AG04450 (cell line): ENCODE measurements around the gene PLOD3. TPM values are rescaled to one million over a fixed set of nuclear protein-coding genes. Genes with fewer than 3 reads are reported as not detected.

Experiments used
- CTCF ChIA-PET: fragments of 300-600, 350-600 bp; formaldehyde crosslinking; extraction: SDS; loops from one replicate; lab custom pipeline; 2022; ENCODE audit warnings: antibody characterized with exemption, inconsistent platforms; lab: Charles Lee
- POLR2A ChIA-PET: fragments of 350-600 bp; formaldehyde crosslinking; extraction: SDS; loops from one replicate; lab custom pipeline; 2021; ENCODE audit warnings: antibody characterized with exemption, inconsistent platforms; lab: Yijun Ruan, JAX
- DNase-seq: peaks from one replicate; pipeline ENCODE4 v3.0.0-alpha.2; 2011; ENCODE audit warnings: low read depth, low spot score
- H3K27ac ChIP-seq: one replicate; pipeline ENCODE4 v1.5.1; 2012; ENCODE audit warnings: low read depth, low read length, control low read depth
- H3K27me3 ChIP-seq: one replicate; pipeline ENCODE4 v1.6.0; 2012; ENCODE audit warnings: low read length; ENCODE audit not compliant: control insufficient read depth, insufficient read depth
- H3K4me3 ChIP-seq: 2 replicates; pipeline ENCODE4 v1.5.1; 2011; ENCODE audit warnings: mild to moderate bottlenecking, low read depth, low read length, control low read depth
- H3K9me3 ChIP-seq: 2 replicates; pipeline ENCODE4 v1.5.1; 2012; ENCODE audit warnings: low read length; ENCODE audit not compliant: control insufficient read depth, insufficient read depth
- CTCF ChIP-seq: IDR thresholded peaks from 2 replicates; pipeline ENCODE4 v1.5.1; 2011; ENCODE audit warnings: low read depth, low read length, control low read depth, inconsistent platforms
- polyA plus RNA-seq: library from polyadenylated mRNA; depleted of rRNA; stranded (reverse); fragments of >200 nt; gene quantifications from 2 replicates; pipeline ENCODE4 v1.2.3, GENCODE V29; 2011

The PLOD3 gene
- polyA plus RNA-seq, 1 experiment, result 60.6 TPM

GRCh38 chr7:101235522-101235921 lies 18.1 kb upstream of the PLOD3 start:
- CTCF ChIA-PET, result interaction anchor here (1.0 to 1.1 kb wide), 4 partner anchors 8 to 48 kb away, joined by 3 to 5 read pairs (median 3); partner anchors contain the start of gene ZNHIT1
- Histone ChIP-seq H3K4me3 (no peak overlapping the region), H3K27ac (no peak overlapping the region), H3K27me3 (no peaks in the 10 kb centered on the region), H3K9me3 (no peaks in the 10 kb centered on the region)
- no peak for DNase-seq
- TF ChIP-seq CTCF, result no peak
- POLR2A ChIA-PET, result no interaction called here

GRCh38 chr7:101235050-101235449 lies 17.7 kb upstream of the PLOD3 start:
- no peaks in the 10 kb centered on the region for H3K9me3 ChIP-seq
- TF ChIP-seq CTCF, result peak; percentile 35; the same call in 1 of the 2 replicates
- ChIA-PET POLR2A (interaction anchor here (0.6 kb wide), 2 partner anchors 9 to 76 kb away, joined by 3 to 5 read pairs; no protein-coding TSS in a partner anchor), CTCF (interaction anchor here (0.7 to 1.1 kb wide), 5 partner anchors 8 to 48 kb away, joined by 3 to 5 read pairs (median 3); partner anchors contain the start of gene ZNHIT1)
- no peak overlapping the region for H3K4me3 ChIP-seq
- H3K27ac ChIP-seq, result no peak overlapping the region
- DNase-seq, result no peak
- H3K27me3 ChIP-seq, result no peaks in the 10 kb centered on the region

GRCh38 chr7:101234636-101235035 lies 17.3 kb upstream of the PLOD3 start:
- POLR2A ChIA-PET, result interaction anchor here (0.6 kb wide), 2 partner anchors 8 to 76 kb away, joined by 3 to 5 read pairs; no protein-coding TSS in a partner anchor
- H3K9me3 ChIP-seq, result no peaks in the 10 kb centered on the region
- DNase-seq, result no peak
- TF ChIP-seq CTCF, result no peak
- H3K4me3 ChIP-seq, result no peak overlapping the region
- H3K27ac ChIP-seq, result no peak overlapping the region
- CTCF ChIA-PET, result interaction anchor here (0.7 to 1.1 kb wide), 3 partner anchors 9 to 48 kb away, joined by 3 to 5 read pairs (median 3); partner anchors contain the start of gene ZNHIT1
- H3K27me3 ChIP-seq, result no peaks in the 10 kb centered on the region

GRCh38 chr7:101233907-101234547 lies 16.6 kb upstream of the PLOD3 start:
- no peak overlapping the region for H3K27ac ChIP-seq
- no peak for DNase-seq
- TF ChIP-seq CTCF, result no peak
- H3K27me3 ChIP-seq, result no peaks in the 10 kb centered on the region
- CTCF ChIA-PET, result interaction anchor here (0.7 kb wide), 1 partner anchor 49 kb away, joined by 3 read pairs; no protein-coding TSS in a partner anchor
- POLR2A ChIA-PET, result interaction anchor here (1.7 kb wide), 1 partner anchor 16 kb away, joined by 4 read pairs; the partner anchor contains the start of genes PLOD3 and ZNHIT1
- H3K9me3 ChIP-seq, result no peaks in the 10 kb centered on the region
- no peak overlapping the region for H3K4me3 ChIP-seq

GRCh38 chr7:101232141-101232850 lies 14.9 kb upstream of the PLOD3 start:
- Histone ChIP-seq H3K27ac (no peak overlapping the region), H3K9me3 (no peaks in the 10 kb centered on the region), H3K4me3 (no peak overlapping the region), H3K27me3 (no peaks in the 10 kb centered on the region)
- ChIA-PET POLR2A (interaction anchor here (1.7 kb wide), 1 partner anchor 15 kb away, joined by 4 read pairs; the partner anchor contains the start of genes PLOD3 and ZNHIT1), CTCF (no interaction called here)
- no peak for DNase-seq
- TF ChIP-seq CTCF, result no peak
